ENCODE data around the gene RSPH6A.
"Not testable (repeated sequence)": the region's sequence is repeated elsewhere in the genome, so short reads cannot be mapped to it uniquely, and the experiment has no call there.

RSPH6A gene

GRCh38 chr19:45751483-45751882 is 63.6 kb downstream of the RSPH6A start:
- H3K27ac ChIP-seq (ENCODE audit: low read length); H3K27me3 ChIP-seq (ENCODE audit: control insufficient read depth in 1 of 2, insufficient read depth in 2 of 2, low read length in 2 of 2); H3K4me3 ChIP-seq (ENCODE audit: low read length in 2 of 2); H3K4me1 ChIP-seq (ENCODE audit: control insufficient read depth, insufficient read depth, low read length); H3K9ac ChIP-seq (ENCODE audit: low read length in 2 of 2); H3K36me3 ChIP-seq (ENCODE audit: control insufficient read depth in 2 of 2, insufficient read depth in 2 of 2, low read length in 2 of 2); H3K9me3 ChIP-seq (ENCODE audit: control insufficient read depth in 2 of 2, low read length in 2 of 2): not testable (repeated sequence)

- no peaks in the 10 kb centered on the region for H3K4me1 ChIP-seq (ENCODE audit: control insufficient read depth, insufficient read depth, low read length)
- no peaks in the 10 kb centered on the region for H3K9me3 ChIP-seq (ENCODE audit: control insufficient read depth in 2 of 2, low read length in 2 of 2)
- no peak overlapping the region for H3K9ac ChIP-seq (ENCODE audit: low read length in 2 of 2)
- no peaks in the 10 kb centered on the region for H3K27me3 ChIP-seq (ENCODE audit: control insufficient read depth in 1 of 2, insufficient read depth in 2 of 2, low read length in 2 of 2)
- H3K36me3 ChIP-seq (ENCODE audit: control insufficient read depth in 2 of 2, insufficient read depth in 2 of 2, low read length in 2 of 2) = no peaks in the 10 kb centered on the region
- no peak overlapping the region for H3K27ac ChIP-seq (ENCODE audit: low read length)
- no peak overlapping the region for H3K4me3 ChIP-seq (ENCODE audit: low read length in 2 of 2)
Measured at GRCh38 chr19:45747513-45747912, 67.6 kb downstream of the RSPH6A start.

DNA sequence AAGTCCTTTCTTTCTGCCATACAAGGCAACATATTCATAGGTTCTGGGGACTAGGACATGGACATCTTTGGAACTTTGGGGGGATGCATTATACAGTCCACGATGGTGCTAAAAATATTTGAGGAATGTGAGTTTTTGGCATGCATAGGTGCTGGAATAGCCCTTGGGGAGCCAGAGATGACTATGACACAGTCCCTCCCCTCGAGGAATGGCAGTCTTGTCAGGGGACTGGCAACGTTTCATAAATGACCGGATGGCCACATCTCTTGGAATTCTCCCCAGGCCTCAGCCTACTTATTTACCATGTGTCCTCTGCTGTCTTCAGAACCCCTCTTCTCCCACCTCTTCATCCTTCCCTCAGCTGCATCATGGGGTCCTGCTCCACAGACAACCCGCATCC is 68.2 kb downstream of the RSPH6A start:
- Histone ChIP-seq H3K27me3 (ENCODE audit: control insufficient read depth in 1 of 2, insufficient read depth in 2 of 2, low read length in 2 of 2) (no peaks in the 10 kb centered on the region), H3K9me3 (ENCODE audit: control insufficient read depth in 2 of 2, low read length in 2 of 2) (no peaks in the 10 kb centered on the region), H3K36me3 (ENCODE audit: control insufficient read depth in 2 of 2, insufficient read depth in 2 of 2, low read length in 2 of 2) (no peaks in the 10 kb centered on the region), H3K4me1 (ENCODE audit: control insufficient read depth, insufficient read depth, low read length) (no peaks in the 10 kb centered on the region), H3K4me3 (ENCODE audit: low read length in 2 of 2) (no peak overlapping the region), H3K9ac (ENCODE audit: low read length in 2 of 2) (no peak overlapping the region), H3K27ac (ENCODE audit: low read length) (no peak overlapping the region)

Data from stomach smooth muscle (tissue), 2 donors.